Fibroblast of lung (primary cell): ENCODE measurements around the gene AP2B1.

Experiments
- CTCF ChIP-seq, 2 donors: IDR thresholded peaks in 1 of 2; conservative IDR thresholded peaks in 1 of 2; 1 replicate in 1 of 2; 2 replicates in 1 of 2; pipeline ENCODE4 v1.5.1; 2011 to 2012; ENCODE audit warnings: low read length in 2 of 2, control low read depth in 1 of 2, inconsistent platforms in 1 of 2, low read depth in 1 of 2, mild to moderate bottlenecking in 1 of 2
- EZH2 ChIP-seq: IDR thresholded peaks from 2 replicates; pipeline ENCODE4 v1.5.1; 2012; ENCODE audit warnings: low read length, control low read depth, mild to moderate bottlenecking; ENCODE audit errors: missing control alignments

GRCh38 chr17:35773129-35773528 is 186.0 kb downstream of the AP2B1 start:
- TF ChIP-seq CTCF (conservative IDR thresholded peaks at IDR 0.05 in 1 of 2, IDR thresholded peaks at IDR 0.05 in 1 of 2; ENCODE audit: low read depth in 1 of 2, low read length in 2 of 2) (no peak), EZH2 (no peak)
